ENCODE measurements around the gene TREX2.

DNA sequence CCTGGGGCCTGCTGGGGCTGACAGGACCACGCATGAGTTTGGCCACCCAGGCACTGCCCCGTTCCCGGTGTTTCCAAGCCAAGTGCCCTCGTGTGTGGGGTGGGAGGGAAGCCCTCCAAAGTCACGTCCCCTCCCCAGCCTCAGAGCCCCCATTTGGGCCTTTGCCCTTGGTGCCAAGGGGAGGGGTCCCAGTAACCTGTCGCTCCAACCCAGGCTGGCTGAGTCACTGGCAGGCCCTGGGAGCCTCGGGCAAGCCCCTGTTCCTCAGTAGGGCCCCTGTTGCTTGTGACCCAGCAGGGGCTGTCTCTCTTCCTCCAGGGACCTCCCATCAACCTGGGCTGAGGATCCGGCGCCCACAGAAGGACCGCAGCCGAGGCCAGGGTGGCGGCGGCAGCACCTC lies 35.2 kb upstream of the TREX2 start:
- TF ChIP-seq, protein P1, sequence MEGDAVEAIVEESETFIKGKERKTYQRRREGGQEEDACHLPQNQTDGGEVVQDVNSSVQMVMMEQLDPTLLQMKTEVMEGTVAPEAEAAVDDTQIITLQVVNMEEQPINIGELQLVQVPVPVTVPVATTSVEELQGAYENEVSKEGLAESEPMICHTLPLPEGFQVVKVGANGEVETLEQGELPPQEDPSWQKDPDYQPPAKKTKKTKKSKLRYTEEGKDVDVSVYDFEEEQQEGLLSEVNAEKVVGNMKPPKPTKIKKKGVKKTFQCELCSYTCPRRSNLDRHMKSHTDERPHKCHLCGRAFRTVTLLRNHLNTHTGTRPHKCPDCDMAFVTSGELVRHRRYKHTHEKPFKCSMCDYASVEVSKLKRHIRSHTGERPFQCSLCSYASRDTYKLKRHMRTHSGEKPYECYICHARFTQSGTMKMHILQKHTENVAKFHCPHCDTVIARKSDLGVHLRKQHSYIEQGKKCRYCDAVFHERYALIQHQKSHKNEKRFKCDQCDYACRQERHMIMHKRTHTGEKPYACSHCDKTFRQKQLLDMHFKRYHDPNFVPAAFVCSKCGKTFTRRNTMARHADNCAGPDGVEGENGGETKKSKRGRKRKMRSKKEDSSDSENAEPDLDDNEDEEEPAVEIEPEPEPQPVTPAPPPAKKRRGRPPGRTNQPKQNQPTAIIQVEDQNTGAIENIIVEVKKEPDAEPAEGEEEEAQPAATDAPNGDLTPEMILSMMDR (IDR thresholded peaks at IDR 0.05): no peak
- TF ChIP-seq POLR2A (IDR thresholded peaks at IDR 0.05): no peak

Measured in vagina (tissue), 2 donors.